Keratinocyte (primary cell): Measurements from ENCODE around the gene ESYT3. TPM values are rescaled to one million over a fixed set of nuclear protein-coding genes. Genes with fewer than 3 reads are reported as not detected.

Experiments used
- DNase-seq: peaks from one replicate; pipeline ENCODE4 v3.0.0-alpha.2; 2011; ENCODE audit warnings: low read depth, missing footprints, low spot score
- FAIRE-seq: peaks from 2 replicates; lab custom pipeline; 2011; peaks lifted over from hg19 to GRCh38; lab: Jason Lieb, UNC
- H2AFZ ChIP-seq: 2 replicates; pipeline ENCODE4 v1.6.0; 2012; ENCODE audit warnings: low read length, control low read depth, inconsistent platforms; ENCODE audit not compliant: control insufficient read depth
- H3K27ac ChIP-seq: 2 replicates; pipeline ENCODE4 v1.5.1; 2011; ENCODE audit warnings: low read length; ENCODE audit not compliant: control insufficient read depth, insufficient read depth
- H3K27me3 ChIP-seq: 3 replicates; pipeline ENCODE4 v1.6.0; 2011; ENCODE audit warnings: low read length; ENCODE audit not compliant: control insufficient read depth, insufficient read depth; ENCODE audit errors: extremely low read depth
- H3K36me3 ChIP-seq, 2 experiments: 2 replicates in 1 of 2; 3 replicates in 1 of 2; pipeline ENCODE4 v1.5.1; 2011; ENCODE audit warnings: low read length in 2 of 2, mild to moderate bottlenecking in 1 of 2; ENCODE audit not compliant: control insufficient read depth in 2 of 2, insufficient read depth in 2 of 2; ENCODE audit errors: extremely low read depth in 1 of 2
- H3K4me1 ChIP-seq: 3 replicates; pipeline ENCODE4 v1.5.1; 2011; ENCODE audit warnings: low read length; ENCODE audit not compliant: control insufficient read depth, insufficient read depth; ENCODE audit errors: extremely low read depth
- H3K4me2 ChIP-seq: 3 replicates; pipeline ENCODE4 v1.6.0; 2011; ENCODE audit warnings: low read depth, low read length; ENCODE audit not compliant: control insufficient read depth, insufficient read depth; ENCODE audit errors: extremely low read depth
- H3K4me3 ChIP-seq, 3 experiments: fragments of 200-600 bp in 1 of 3; sonication (generic) in 1 of 3; 2 replicates in 2 of 3; 3 replicates in 1 of 3; pipeline ENCODE4 v1.5.1; 2011 to 2016; ENCODE audit warnings: low read length in 3 of 3, mild to moderate bottlenecking in 3 of 3, control low read depth in 2 of 3, inconsistent platforms in 1 of 3, low read depth in 1 of 3, mixed read lengths in 1 of 3, mixed run types in 1 of 3, moderate library complexity in 1 of 3; ENCODE audit not compliant: control insufficient read depth in 2 of 3, insufficient read depth in 2 of 3; ENCODE audit errors: extremely low read depth in 1 of 3
- H3K79me2 ChIP-seq: 2 replicates; pipeline ENCODE4 v1.6.0; 2012; ENCODE audit warnings: low read length; ENCODE audit not compliant: control insufficient read depth, insufficient read depth
- H3K9ac ChIP-seq: 3 replicates; pipeline ENCODE4 v1.6.0; 2011; ENCODE audit warnings: low read length; ENCODE audit not compliant: control insufficient read depth, insufficient read depth; ENCODE audit errors: extremely low read depth
- H3K9me1 ChIP-seq: 3 replicates; pipeline ENCODE4 v1.6.0; 2011; ENCODE audit warnings: low read length; ENCODE audit not compliant: control insufficient read depth, insufficient read depth; ENCODE audit errors: extremely low read depth
- H3K9me3 ChIP-seq: 2 replicates; pipeline ENCODE4 v1.5.1; 2012; ENCODE audit warnings: low read depth, low read length; ENCODE audit not compliant: control insufficient read depth
- H4K20me1 ChIP-seq: 3 replicates; pipeline ENCODE4 v1.6.0; 2011; ENCODE audit warnings: low read length; ENCODE audit not compliant: control insufficient read depth, insufficient read depth; ENCODE audit errors: extremely low read depth
- EZH2 ChIP-seq: IDR thresholded peaks from one replicate; pipeline ENCODE4 v1.6.1; 2012; ENCODE audit warnings: inconsistent platforms, mild to moderate bottlenecking, low read length, moderate library complexity
- dilution Hi-C: fragments of 300-500 bp; cut with MboI; formaldehyde crosslinking; loops from one replicate; pipeline ENCODE4 v1.7.0; 2020; ENCODE audit warnings: low sequenced_read_pairs; ENCODE audit not compliant: extremely low pct_ligation_motif_present
- polyA plus RNA-seq, 5 experiments: library from polyadenylated mRNA; depleted of rRNA in 3 of 5; stranded (reverse) in 3 of 5; stranded (forward) in 1 of 5; unstranded in 1 of 5; fragments of >200 nt; gene quantifications; 1 replicate in 1 of 5; 2 replicates in 3 of 5; 3 replicates in 1 of 5; pipeline versions ENCODE4 v1.2.1 to v1.2.3, GENCODE V29; 2011 to 2012; ENCODE audit warnings: missing spikeins in 2 of 5, low read depth in 1 of 5, low replicate concordance in 1 of 5
- TF ChIP-seq, protein P1 (sequence below), 3 experiments: IDR thresholded peaks in 1 of 3; conservative IDR thresholded peaks in 1 of 3; optimal IDR thresholded peaks in 1 of 3; 2 replicates in 2 of 3; 3 replicates in 1 of 3; pipeline versions ENCODE3 to v1.5.1; 2011; ENCODE audit warnings: low read length in 3 of 3, mild to moderate bottlenecking in 3 of 3, moderate library complexity in 2 of 3, control low read depth in 1 of 3, inconsistent platforms in 1 of 3; ENCODE audit not compliant: insufficient read depth in 2 of 3; ENCODE audit errors: extremely low read depth in 1 of 3

The ESYT3 gene
- polyA plus RNA-seq, 1 donor (not counting 4 experiments of a cell fraction or from before 2014, with no cell fraction given), result 0.62 TPM

DNA sequence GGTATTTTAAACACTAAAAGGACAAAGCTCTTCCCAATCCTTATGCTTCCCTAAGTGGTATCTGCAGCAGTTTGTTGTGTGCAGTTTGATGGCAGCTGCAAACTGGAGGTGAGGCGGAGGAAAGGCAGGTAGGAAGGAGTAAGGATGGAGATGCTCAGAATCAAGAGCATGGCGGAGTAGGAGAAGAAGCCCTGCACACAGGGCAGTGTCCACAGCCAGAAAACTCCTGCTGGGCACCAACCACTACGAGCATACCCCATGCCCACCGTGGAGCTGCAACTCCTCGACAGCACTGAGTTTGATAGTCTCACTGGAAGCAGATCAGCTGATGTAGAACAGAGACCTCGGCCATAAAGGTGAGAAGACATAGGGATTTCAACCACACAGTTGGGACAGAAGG is 30.3 kb upstream of the ESYT3 start:
- Histone ChIP-seq H3K36me3 (no peaks in the 10 kb centered on the region), H3K79me2 (no peaks in the 10 kb centered on the region), H3K4me3 (no peak overlapping the region), H2AFZ (no peak overlapping the region), H3K9me3 (no peaks in the 10 kb centered on the region), H3K27ac (no peak overlapping the region), H3K4me2 (no peak overlapping the region), H3K9ac (no peak overlapping the region), H3K9me1 (no peaks in the 10 kb centered on the region), H4K20me1 (no peaks in the 10 kb centered on the region), H3K4me1 (no peaks in the 10 kb centered on the region), H3K27me3 (peaks cover 3% of the 10 kb centered on the region)
- FAIRE-seq (no peak), DNase-seq (no peak)
- dilution Hi-C loops, result no loop called here
- TF ChIP-seq, protein P1, sequence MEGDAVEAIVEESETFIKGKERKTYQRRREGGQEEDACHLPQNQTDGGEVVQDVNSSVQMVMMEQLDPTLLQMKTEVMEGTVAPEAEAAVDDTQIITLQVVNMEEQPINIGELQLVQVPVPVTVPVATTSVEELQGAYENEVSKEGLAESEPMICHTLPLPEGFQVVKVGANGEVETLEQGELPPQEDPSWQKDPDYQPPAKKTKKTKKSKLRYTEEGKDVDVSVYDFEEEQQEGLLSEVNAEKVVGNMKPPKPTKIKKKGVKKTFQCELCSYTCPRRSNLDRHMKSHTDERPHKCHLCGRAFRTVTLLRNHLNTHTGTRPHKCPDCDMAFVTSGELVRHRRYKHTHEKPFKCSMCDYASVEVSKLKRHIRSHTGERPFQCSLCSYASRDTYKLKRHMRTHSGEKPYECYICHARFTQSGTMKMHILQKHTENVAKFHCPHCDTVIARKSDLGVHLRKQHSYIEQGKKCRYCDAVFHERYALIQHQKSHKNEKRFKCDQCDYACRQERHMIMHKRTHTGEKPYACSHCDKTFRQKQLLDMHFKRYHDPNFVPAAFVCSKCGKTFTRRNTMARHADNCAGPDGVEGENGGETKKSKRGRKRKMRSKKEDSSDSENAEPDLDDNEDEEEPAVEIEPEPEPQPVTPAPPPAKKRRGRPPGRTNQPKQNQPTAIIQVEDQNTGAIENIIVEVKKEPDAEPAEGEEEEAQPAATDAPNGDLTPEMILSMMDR (optimal IDR thresholded peaks at IDR 0.05 in 1 of 3, IDR thresholded peaks at IDR 0.05 in 1 of 3, conservative IDR thresholded peaks at IDR 0.05 in 1 of 3; ENCODE audit: extremely low read depth in 1 of 3, insufficient read depth in 2 of 3, low read length in 3 of 3), result no peak
- no peak for TF ChIP-seq EZH2

DNA sequence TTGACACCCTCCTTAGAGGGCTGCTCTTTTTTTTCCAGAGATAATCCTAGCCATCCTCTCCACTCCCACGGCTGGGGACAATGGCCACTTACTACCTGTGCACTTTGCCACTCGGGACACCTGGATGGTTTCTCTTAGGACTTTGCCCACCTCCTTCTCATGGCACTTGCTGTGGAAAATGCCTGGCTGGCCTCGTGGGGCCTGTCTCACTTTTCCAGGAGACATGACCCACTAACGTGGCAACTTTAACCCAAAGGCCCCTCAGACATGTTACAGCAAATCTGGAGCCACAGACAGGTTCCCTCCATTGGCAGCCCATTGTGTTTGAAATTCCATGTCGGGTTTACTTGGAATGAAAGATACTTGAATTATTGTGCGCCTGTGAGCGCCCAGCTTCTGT is 29.4 kb upstream of the ESYT3 start:
- H3K9me3 ChIP-seq, result no peaks in the 10 kb centered on the region
- H3K4me1 ChIP-seq, result no peaks in the 10 kb centered on the region
- no peak overlapping the region for H3K9ac ChIP-seq
- FAIRE-seq, result no peak
- H3K9me1 ChIP-seq, result no peaks in the 10 kb centered on the region
- H3K79me2 ChIP-seq, result no peaks in the 10 kb centered on the region
- H3K27me3 ChIP-seq, result peaks cover 3% of the 10 kb centered on the region
- no peak overlapping the region for H3K4me3 ChIP-seq
- no peaks in the 10 kb centered on the region for H3K36me3 ChIP-seq
- H3K27ac ChIP-seq, result no peak overlapping the region
- H3K4me2 ChIP-seq, result no peak overlapping the region
- no peaks in the 10 kb centered on the region for H4K20me1 ChIP-seq
- H2AFZ ChIP-seq, result no peak overlapping the region
- dilution Hi-C loops, result no loop called here
- no peak for TF ChIP-seq EZH2
- TF ChIP-seq, protein P1 (optimal IDR thresholded peaks at IDR 0.05 in 1 of 3, IDR thresholded peaks at IDR 0.05 in 1 of 3, conservative IDR thresholded peaks at IDR 0.05 in 1 of 3; ENCODE audit: extremely low read depth in 1 of 3, insufficient read depth in 2 of 3, low read length in 3 of 3), result no peak
- DNase-seq, result no peak
